Neural cell (in vitro differentiated cells): ENCODE results near the gene FYCO1. TPM values are rescaled to one million over a fixed set of nuclear protein-coding genes. Genes with fewer than 3 reads are reported as not detected.

Source experiments
- H2AFZ ChIP-seq: fragments of 200-600, 300-800 bp; sonication (generic), shearing (Covaris generic); 2 replicates; pipeline ENCODE4 v1.6.0; 2014; ENCODE audit warnings: low read depth, mild to moderate bottlenecking, antibody characterized with exemption, low read length, moderate library complexity
- H3F3A ChIP-seq: fragments of 200-600 bp; shearing (Covaris generic); 2 replicates; pipeline ENCODE4 v1.6.1; 2016; ENCODE audit warnings: mild to moderate bottlenecking, moderate library complexity, mixed read lengths, antibody characterized with exemption, low read length; ENCODE audit not compliant: insufficient read depth, poor library complexity, severe bottlenecking
- H3K27ac ChIP-seq: fragments of 200-600, 300-800 bp; sonication (generic), shearing (Covaris generic); 2 replicates; pipeline ENCODE4 v1.5.1; 2014; ENCODE audit warnings: mild to moderate bottlenecking, low read length, moderate library complexity
- H3K27me3 ChIP-seq: fragments of 300-800, 200-600 bp; sonication (generic), shearing (Covaris generic); 2 replicates; pipeline ENCODE4 v1.6.0; 2014; ENCODE audit warnings: mild to moderate bottlenecking, low read depth, low read length, moderate library complexity; ENCODE audit not compliant: insufficient read depth
- H3K36me3 ChIP-seq: fragments of 300-800, 200-600 bp; sonication (generic), shearing (Covaris generic); 2 replicates; pipeline ENCODE4 v1.5.1; 2014; ENCODE audit warnings: mild to moderate bottlenecking, antibody characterized with exemption, low read length, moderate library complexity; ENCODE audit not compliant: insufficient read depth
- H3K4me2 ChIP-seq: fragments of 300-800, 200-600 bp; sonication (generic), shearing (Covaris generic); 2 replicates; pipeline ENCODE4 v1.6.0; 2014; ENCODE audit warnings: mild to moderate bottlenecking, low read length
- H3K4me3 ChIP-seq: fragments of 300-800, 200-600 bp; sonication (generic), shearing (Covaris generic); 2 replicates; pipeline ENCODE4 v1.5.1; 2014; ENCODE audit warnings: mild to moderate bottlenecking, low read length, moderate library complexity
- H3K79me2 ChIP-seq: fragments of 200-600 bp; shearing (Covaris generic); replicated peaks from 2 replicates; pipeline ENCODE4 v1.6.0; 2014; ENCODE audit warnings: mild to moderate bottlenecking, low read length, moderate library complexity; ENCODE audit not compliant: insufficient read depth
- H3K9ac ChIP-seq: fragments of 300-800, 200-600 bp; sonication (generic), shearing (Covaris generic); 2 replicates; pipeline ENCODE4 v1.6.1; 2016; ENCODE audit warnings: mild to moderate bottlenecking, low read length, mixed read lengths
- H3K9me2 ChIP-seq: fragments of 200-600 bp; shearing (Covaris generic); 2 replicates; pipeline ENCODE4 v1.6.1; 2016; ENCODE audit warnings: mild to moderate bottlenecking, low read length, mixed read lengths; ENCODE audit not compliant: insufficient read depth
- H3K9me3 ChIP-seq: fragments of 200-600, 300-800 bp; sonication (generic), shearing (Covaris generic); 2 replicates; pipeline ENCODE4 v1.6.1; 2016; ENCODE audit warnings: mild to moderate bottlenecking, mixed run types, low read length, moderate library complexity, mixed read lengths
- H4K20me1 ChIP-seq: fragments of 200-600 bp; shearing (Covaris generic); 2 replicates; pipeline ENCODE4 v1.6.1; 2016; ENCODE audit warnings: mild to moderate bottlenecking, mixed run types; ENCODE audit not compliant: insufficient read depth
- EP300 ChIP-seq: fragments of 450-650 bp; conservative IDR thresholded peaks from 2 replicates; pipeline ENCODE4 v1.6.1; 2014; ENCODE audit warnings: antibody characterized with exemption, mild to moderate bottlenecking, moderate library complexity; ENCODE audit not compliant: poor library complexity, severe bottlenecking
- EZH2 ChIP-seq: fragments of 200-600, 300-800 bp; shearing (Covaris generic), sonication (generic); IDR thresholded peaks from 2 replicates; pipeline ENCODE4 v1.6.1; 2014; ENCODE audit warnings: antibody characterized with exemption, low read length, borderline replicate concordance, mild to moderate bottlenecking; ENCODE audit not compliant: insufficient read depth, poor library complexity, severe bottlenecking
- MXI1 ChIP-seq: fragments of 450-650 bp; conservative IDR thresholded peaks from 2 replicates; pipeline ENCODE4 v1.6.1; 2014; ENCODE audit warnings: antibody characterized with exemption, mild to moderate bottlenecking; ENCODE audit not compliant: poor library complexity, severe bottlenecking
- POLR2AphosphoS5 ChIP-seq: IDR thresholded peaks from 2 replicates; pipeline ENCODE4 v1.6.1; 2012
- RAD21 ChIP-seq: fragments of 450-650 bp; conservative IDR thresholded peaks from 2 replicates; pipeline ENCODE4 v1.6.1; 2014; ENCODE audit warnings: antibody characterized with exemption, mild to moderate bottlenecking, moderate library complexity
- SMC3 ChIP-seq: fragments of 450-650 bp; conservative IDR thresholded peaks from 2 replicates; pipeline ENCODE4 v1.6.1; 2014; ENCODE audit warnings: antibody characterized with exemption, mild to moderate bottlenecking, moderate library complexity; ENCODE audit not compliant: poor library complexity
- TAF1 ChIP-seq: IDR thresholded peaks from 2 replicates; pipeline ENCODE4 v1.6.1; 2012; ENCODE audit warnings: low read depth
- polyA plus RNA-seq: library from polyadenylated mRNA; depleted of rRNA; stranded (reverse); fragments of >200 nt; gene quantifications from 2 replicates; pipeline ENCODE4 v1.2.3, GENCODE V29; 2014
- TF ChIP-seq, protein P1 (sequence below): fragments of 450-650 bp; IDR thresholded peaks from 2 replicates; pipeline ENCODE4 v1.5.1; 2014; ENCODE audit warnings: antibody characterized with exemption, mild to moderate bottlenecking, moderate library complexity; ENCODE audit not compliant: poor library complexity, severe bottlenecking
- TF ChIP-seq, protein P2 (sequence below): IDR thresholded peaks from 2 replicates; pipeline ENCODE4 v1.6.1; 2012; ENCODE audit warnings: borderline replicate concordance

The FYCO1 gene
- polyA plus RNA-seq, 1 donor from 2014 or later = 0.12 TPM

DNA sequence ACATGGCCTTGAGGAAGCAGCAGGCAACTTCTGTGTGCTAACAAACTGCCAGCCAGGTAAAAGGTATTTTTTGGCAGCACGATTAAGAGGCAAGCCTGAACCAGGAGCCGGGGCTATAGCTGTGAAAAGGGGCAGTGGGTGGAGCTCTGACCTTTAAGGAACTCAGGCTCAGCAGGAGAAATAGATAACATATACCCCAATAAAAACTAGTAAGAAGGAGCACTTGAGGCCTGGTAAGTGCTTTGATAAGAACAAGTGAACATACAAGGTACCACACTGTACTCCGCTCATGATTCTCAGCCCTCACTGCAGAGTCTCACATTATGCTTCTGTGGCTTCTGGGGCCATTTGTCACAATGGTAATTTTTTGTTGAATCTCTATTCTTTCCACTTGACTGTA lies 5.4 kb downstream of the FYCO1 start:
- no peaks in the 10 kb centered on the region for H4K20me1 ChIP-seq
- H3K79me2 ChIP-seq = no peaks in the 10 kb centered on the region
- no peaks in the 10 kb centered on the region for H3K27me3 ChIP-seq
- no peak overlapping the region for H3K4me2 ChIP-seq
- TF ChIP-seq EP300 (no peak), SMC3 (no peak), TAF1 (no peak), EZH2 (no peak), MXI1 (no peak), POLR2AphosphoS5 (no peak), RAD21 (no peak)
- TF ChIP-seq, protein P1, sequence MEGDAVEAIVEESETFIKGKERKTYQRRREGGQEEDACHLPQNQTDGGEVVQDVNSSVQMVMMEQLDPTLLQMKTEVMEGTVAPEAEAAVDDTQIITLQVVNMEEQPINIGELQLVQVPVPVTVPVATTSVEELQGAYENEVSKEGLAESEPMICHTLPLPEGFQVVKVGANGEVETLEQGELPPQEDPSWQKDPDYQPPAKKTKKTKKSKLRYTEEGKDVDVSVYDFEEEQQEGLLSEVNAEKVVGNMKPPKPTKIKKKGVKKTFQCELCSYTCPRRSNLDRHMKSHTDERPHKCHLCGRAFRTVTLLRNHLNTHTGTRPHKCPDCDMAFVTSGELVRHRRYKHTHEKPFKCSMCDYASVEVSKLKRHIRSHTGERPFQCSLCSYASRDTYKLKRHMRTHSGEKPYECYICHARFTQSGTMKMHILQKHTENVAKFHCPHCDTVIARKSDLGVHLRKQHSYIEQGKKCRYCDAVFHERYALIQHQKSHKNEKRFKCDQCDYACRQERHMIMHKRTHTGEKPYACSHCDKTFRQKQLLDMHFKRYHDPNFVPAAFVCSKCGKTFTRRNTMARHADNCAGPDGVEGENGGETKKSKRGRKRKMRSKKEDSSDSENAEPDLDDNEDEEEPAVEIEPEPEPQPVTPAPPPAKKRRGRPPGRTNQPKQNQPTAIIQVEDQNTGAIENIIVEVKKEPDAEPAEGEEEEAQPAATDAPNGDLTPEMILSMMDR = no peak
- TF ChIP-seq, protein P2, sequence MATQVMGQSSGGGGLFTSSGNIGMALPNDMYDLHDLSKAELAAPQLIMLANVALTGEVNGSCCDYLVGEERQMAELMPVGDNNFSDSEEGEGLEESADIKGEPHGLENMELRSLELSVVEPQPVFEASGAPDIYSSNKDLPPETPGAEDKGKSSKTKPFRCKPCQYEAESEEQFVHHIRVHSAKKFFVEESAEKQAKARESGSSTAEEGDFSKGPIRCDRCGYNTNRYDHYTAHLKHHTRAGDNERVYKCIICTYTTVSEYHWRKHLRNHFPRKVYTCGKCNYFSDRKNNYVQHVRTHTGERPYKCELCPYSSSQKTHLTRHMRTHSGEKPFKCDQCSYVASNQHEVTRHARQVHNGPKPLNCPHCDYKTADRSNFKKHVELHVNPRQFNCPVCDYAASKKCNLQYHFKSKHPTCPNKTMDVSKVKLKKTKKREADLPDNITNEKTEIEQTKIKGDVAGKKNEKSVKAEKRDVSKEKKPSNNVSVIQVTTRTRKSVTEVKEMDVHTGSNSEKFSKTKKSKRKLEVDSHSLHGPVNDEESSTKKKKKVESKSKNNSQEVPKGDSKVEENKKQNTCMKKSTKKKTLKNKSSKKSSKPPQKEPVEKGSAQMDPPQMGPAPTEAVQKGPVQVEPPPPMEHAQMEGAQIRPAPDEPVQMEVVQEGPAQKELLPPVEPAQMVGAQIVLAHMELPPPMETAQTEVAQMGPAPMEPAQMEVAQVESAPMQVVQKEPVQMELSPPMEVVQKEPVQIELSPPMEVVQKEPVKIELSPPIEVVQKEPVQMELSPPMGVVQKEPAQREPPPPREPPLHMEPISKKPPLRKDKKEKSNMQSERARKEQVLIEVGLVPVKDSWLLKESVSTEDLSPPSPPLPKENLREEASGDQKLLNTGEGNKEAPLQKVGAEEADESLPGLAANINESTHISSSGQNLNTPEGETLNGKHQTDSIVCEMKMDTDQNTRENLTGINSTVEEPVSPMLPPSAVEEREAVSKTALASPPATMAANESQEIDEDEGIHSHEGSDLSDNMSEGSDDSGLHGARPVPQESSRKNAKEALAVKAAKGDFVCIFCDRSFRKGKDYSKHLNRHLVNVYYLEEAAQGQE = no peak
- H3K36me3 ChIP-seq = no peaks in the 10 kb centered on the region
- no peak overlapping the region for H3K9ac ChIP-seq
- no peak overlapping the region for H3K27ac ChIP-seq
- H3K4me3 ChIP-seq = no peak overlapping the region
- H3K9me3 ChIP-seq = no peaks in the 10 kb centered on the region
- H3F3A ChIP-seq = no peaks in the 10 kb centered on the region
- no peaks in the 10 kb centered on the region for H3K9me2 ChIP-seq
- no peak overlapping the region for H2AFZ ChIP-seq

DNA sequence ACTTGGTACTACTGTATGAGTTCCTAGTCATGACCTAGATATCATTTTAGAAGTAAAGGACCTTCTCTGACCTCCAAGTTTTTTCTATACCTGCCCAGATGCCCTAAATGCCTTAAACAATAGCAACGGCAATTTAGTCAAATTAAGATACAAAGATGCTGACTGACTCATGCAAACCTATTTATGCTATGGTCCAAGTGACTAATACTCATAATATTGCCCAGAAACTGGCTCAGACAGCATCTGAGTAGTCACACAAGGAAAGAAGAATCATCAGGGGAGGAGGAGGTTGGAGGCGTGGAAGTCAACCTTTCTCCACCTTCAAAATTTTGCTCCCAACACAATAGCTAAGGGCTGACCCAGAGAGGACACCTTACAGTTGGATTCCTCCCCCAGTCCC lies 6.8 kb downstream of the FYCO1 start:
- no peaks in the 10 kb centered on the region for H3K9me3 ChIP-seq
- no peaks in the 10 kb centered on the region for H3F3A ChIP-seq
- H3K36me3 ChIP-seq = no peaks in the 10 kb centered on the region
- TF ChIP-seq, protein P1 = no peak
- TF ChIP-seq RAD21 (no peak), EP300 (no peak), POLR2AphosphoS5 (no peak), EZH2 (no peak), SMC3 (no peak), MXI1 (no peak), TAF1 (no peak)
- TF ChIP-seq, protein P2 = no peak
- no peak overlapping the region for H3K4me3 ChIP-seq
- no peak overlapping the region for H3K9ac ChIP-seq
- H2AFZ ChIP-seq = no peak overlapping the region
- no peaks in the 10 kb centered on the region for H3K79me2 ChIP-seq
- no peaks in the 10 kb centered on the region for H3K27me3 ChIP-seq
- H3K27ac ChIP-seq = no peak overlapping the region
- no peaks in the 10 kb centered on the region for H3K9me2 ChIP-seq
- H3K4me2 ChIP-seq = no peak overlapping the region
- no peaks in the 10 kb centered on the region for H4K20me1 ChIP-seq
